Measurements from ENCODE around the gene KAZN.

GRCh38 chr1:14875524-14876509, 277.3 kb downstream of the KAZN start:
- TF ChIP-seq, protein P1, sequence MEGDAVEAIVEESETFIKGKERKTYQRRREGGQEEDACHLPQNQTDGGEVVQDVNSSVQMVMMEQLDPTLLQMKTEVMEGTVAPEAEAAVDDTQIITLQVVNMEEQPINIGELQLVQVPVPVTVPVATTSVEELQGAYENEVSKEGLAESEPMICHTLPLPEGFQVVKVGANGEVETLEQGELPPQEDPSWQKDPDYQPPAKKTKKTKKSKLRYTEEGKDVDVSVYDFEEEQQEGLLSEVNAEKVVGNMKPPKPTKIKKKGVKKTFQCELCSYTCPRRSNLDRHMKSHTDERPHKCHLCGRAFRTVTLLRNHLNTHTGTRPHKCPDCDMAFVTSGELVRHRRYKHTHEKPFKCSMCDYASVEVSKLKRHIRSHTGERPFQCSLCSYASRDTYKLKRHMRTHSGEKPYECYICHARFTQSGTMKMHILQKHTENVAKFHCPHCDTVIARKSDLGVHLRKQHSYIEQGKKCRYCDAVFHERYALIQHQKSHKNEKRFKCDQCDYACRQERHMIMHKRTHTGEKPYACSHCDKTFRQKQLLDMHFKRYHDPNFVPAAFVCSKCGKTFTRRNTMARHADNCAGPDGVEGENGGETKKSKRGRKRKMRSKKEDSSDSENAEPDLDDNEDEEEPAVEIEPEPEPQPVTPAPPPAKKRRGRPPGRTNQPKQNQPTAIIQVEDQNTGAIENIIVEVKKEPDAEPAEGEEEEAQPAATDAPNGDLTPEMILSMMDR (conservative IDR thresholded peaks at IDR 0.05; ENCODE audit: low read length): no peak
- no peak for TF ChIP-seq EZH2phosphoT487 (IDR thresholded peaks at IDR 0.05; ENCODE audit: borderline replicate concordance)
